Tibial nerve (tissue), 3 donors: ENCODE results near the gene PAM16.

Source experiments
- POLR2A ChIP-seq, 2 donors: fragments of 450-650 bp; IDR thresholded peaks; one replicate each; pipeline ENCODE4 v1.6.1; 2017; ENCODE audit warnings: antibody characterized with exemption in 2 of 2, mild to moderate bottlenecking in 2 of 2, moderate library complexity in 2 of 2
- TF ChIP-seq, protein P1 (sequence below), 5 experiments: fragments of 200-600 bp in 3 of 5; fragments of 450-650 bp in 2 of 5; sonication (generic) in 3 of 5; IDR thresholded peaks; one replicate each; pipeline ENCODE4 v1.5.1; 2016 to 2019; ENCODE audit warnings: antibody characterized with exemption in 5 of 5, mild to moderate bottlenecking in 3 of 5, moderate library complexity in 2 of 5

DNA sequence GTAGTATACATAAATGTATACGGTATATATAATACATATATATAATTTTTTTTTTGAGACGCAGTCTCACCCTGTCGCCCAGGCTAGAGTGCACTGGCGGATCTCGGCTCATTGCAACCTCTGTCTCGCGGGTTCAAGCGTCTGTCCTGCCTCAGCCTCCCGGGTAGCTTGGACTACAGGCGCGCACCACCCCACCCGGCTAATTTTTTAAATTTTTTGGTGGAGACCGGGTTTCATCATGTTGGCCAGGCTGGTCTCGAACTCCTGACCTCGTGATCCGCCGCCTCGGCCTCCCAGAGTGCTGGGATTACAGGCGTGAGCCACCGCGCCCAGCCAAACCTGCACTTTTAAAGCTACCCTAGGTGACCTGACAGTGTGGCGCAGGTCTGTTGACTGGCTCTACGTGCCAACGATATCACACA is 745 bp downstream of the PAM16 start:
- TF ChIP-seq, protein P1, sequence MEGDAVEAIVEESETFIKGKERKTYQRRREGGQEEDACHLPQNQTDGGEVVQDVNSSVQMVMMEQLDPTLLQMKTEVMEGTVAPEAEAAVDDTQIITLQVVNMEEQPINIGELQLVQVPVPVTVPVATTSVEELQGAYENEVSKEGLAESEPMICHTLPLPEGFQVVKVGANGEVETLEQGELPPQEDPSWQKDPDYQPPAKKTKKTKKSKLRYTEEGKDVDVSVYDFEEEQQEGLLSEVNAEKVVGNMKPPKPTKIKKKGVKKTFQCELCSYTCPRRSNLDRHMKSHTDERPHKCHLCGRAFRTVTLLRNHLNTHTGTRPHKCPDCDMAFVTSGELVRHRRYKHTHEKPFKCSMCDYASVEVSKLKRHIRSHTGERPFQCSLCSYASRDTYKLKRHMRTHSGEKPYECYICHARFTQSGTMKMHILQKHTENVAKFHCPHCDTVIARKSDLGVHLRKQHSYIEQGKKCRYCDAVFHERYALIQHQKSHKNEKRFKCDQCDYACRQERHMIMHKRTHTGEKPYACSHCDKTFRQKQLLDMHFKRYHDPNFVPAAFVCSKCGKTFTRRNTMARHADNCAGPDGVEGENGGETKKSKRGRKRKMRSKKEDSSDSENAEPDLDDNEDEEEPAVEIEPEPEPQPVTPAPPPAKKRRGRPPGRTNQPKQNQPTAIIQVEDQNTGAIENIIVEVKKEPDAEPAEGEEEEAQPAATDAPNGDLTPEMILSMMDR (IDR thresholded peaks at IDR 0.05) = no peak
- TF ChIP-seq POLR2A (IDR thresholded peaks at IDR 0.05) = no peak
